Neutrophil (primary cell): Measurements from ENCODE around the gene LRRK2.

Experiments used
- H3K27ac ChIP-seq: fragments of 200-600 bp; sonication (generic); 2 replicates; pipeline ENCODE4 v1.5.1; 2016; ENCODE audit warnings: mild to moderate bottlenecking, moderate library complexity
- H3K27me3 ChIP-seq: fragments of 200-600 bp; sonication (generic); 2 replicates; pipeline ENCODE4 v1.6.0; 2016; ENCODE audit warnings: mild to moderate bottlenecking
- H3K36me3 ChIP-seq: fragments of 200-600 bp; sonication (generic); 2 replicates; pipeline ENCODE4 v1.5.1; 2017
- H3K4me1 ChIP-seq, 2 experiments: fragments of 200-600 bp in 1 of 2; sonication (generic) in 1 of 2; 1 replicate in 1 of 2; 2 replicates in 1 of 2; pipeline versions ENCODE4 v1.5.1 to v1.6.1; 2013 to 2016; ENCODE audit warnings: low read depth in 1 of 2, low read length in 1 of 2, mild to moderate bottlenecking in 1 of 2, moderate library complexity in 1 of 2; ENCODE audit not compliant: control insufficient read depth in 1 of 2, insufficient read depth in 1 of 2
- H3K4me3 ChIP-seq, 2 experiments: fragments of 200-600 bp in 1 of 2; sonication (generic) in 1 of 2; 1 replicate in 1 of 2; 2 replicates in 1 of 2; pipeline ENCODE4 v1.5.1; 2013 to 2016; ENCODE audit warnings: low read depth in 1 of 2, low read length in 1 of 2, mild to moderate bottlenecking in 1 of 2, moderate library complexity in 1 of 2
- H3K9me3 ChIP-seq: fragments of 200-600 bp; sonication (generic); 2 replicates; pipeline ENCODE4 v1.5.1; 2016
- TF ChIP-seq, protein P1 (sequence below): fragments of 200-600 bp; sonication (generic); IDR thresholded peaks from 2 replicates; pipeline ENCODE4 v1.5.1; 2016; ENCODE audit warnings: antibody characterized with exemption

Gene LRRK2

DNA sequence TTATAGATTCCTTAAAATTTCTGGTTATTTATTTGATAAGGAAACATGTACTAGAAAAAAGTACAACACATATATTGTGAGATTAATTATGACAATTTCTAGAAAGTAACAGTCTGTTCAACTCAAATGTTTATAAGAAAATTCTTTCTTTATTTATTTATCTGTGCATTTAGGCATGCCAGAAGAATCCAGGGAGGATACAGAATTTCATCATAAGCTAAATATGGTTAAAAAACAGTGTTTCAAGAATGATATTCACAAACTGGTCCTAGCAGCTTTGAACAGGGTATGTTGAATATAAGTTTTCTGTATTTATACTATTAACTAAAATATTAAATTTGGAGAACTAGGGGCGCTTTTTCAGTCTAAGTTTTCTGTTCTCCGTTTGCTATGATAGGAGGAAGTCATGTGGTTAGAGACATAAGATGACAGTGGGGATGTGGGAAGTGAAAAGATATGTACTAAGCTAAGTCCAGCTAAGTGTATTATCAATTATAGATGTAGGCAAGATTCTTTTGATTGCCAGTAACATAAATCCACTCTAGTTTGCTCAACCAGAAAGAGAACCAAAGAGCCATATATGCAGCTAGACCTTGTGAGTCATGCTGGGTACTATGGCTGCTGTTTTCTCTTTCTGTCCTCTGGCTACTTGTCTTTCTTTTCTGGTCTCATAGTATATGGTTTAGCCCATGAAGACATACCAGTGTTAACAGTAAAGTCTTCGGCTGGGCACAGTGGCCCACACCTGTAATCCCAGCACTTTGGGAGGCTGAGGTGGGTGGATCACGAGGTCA lies 39.0 kb downstream of the LRRK2 start:
- H3K27me3 ChIP-seq, result no peaks in the 10 kb centered on the region
- TF ChIP-seq, protein P1, sequence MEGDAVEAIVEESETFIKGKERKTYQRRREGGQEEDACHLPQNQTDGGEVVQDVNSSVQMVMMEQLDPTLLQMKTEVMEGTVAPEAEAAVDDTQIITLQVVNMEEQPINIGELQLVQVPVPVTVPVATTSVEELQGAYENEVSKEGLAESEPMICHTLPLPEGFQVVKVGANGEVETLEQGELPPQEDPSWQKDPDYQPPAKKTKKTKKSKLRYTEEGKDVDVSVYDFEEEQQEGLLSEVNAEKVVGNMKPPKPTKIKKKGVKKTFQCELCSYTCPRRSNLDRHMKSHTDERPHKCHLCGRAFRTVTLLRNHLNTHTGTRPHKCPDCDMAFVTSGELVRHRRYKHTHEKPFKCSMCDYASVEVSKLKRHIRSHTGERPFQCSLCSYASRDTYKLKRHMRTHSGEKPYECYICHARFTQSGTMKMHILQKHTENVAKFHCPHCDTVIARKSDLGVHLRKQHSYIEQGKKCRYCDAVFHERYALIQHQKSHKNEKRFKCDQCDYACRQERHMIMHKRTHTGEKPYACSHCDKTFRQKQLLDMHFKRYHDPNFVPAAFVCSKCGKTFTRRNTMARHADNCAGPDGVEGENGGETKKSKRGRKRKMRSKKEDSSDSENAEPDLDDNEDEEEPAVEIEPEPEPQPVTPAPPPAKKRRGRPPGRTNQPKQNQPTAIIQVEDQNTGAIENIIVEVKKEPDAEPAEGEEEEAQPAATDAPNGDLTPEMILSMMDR, result no peak
- no peaks in the 10 kb centered on the region for H3K9me3 ChIP-seq
- H3K4me3 ChIP-seq, result no peak overlapping the region
- peaks cover 71% of the 10 kb centered on the region for H3K36me3 ChIP-seq
- no peaks in the 10 kb centered on the region for H3K4me1 ChIP-seq
- H3K27ac ChIP-seq, result no peak overlapping the region

DNA sequence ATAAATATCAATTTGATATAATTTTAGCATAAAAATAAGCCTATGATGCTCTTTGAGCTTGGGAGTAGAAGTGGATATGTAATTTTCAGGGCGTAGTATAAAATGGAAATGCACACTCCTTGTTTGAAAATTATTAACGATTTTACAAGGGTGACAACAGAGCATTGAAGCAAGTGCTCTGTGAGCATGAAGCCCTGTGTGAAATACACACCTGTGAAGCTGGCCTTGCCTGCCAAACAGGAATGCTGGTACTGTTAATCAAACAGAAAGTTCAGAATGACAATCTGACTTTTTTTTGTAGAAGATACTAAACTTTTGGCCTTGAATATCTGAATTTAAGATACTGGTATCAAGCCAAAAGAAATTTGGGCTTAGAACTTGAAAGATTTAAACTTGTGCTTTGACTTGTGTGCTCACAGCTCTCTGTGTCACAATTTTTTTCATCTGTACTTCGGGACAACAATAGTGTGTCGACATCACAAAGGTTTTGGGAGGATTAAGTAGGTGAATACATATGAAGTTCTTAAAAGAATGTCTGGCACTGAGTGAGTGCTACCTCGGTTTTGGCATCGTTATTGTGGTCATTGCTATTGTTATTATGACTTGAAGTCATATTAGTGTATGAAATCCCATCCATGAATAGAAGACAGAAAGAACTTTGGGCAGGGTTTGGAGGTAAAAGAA lies 47.3 kb downstream of the LRRK2 start:
- H3K27ac ChIP-seq, result no peak overlapping the region
- H3K4me1 ChIP-seq, result no peaks in the 10 kb centered on the region
- H3K4me3 ChIP-seq, result no peak overlapping the region
- no peaks in the 10 kb centered on the region for H3K9me3 ChIP-seq
- H3K36me3 ChIP-seq, result no peaks in the 10 kb centered on the region
- TF ChIP-seq, protein P1, result no peak
- no peaks in the 10 kb centered on the region for H3K27me3 ChIP-seq

DNA sequence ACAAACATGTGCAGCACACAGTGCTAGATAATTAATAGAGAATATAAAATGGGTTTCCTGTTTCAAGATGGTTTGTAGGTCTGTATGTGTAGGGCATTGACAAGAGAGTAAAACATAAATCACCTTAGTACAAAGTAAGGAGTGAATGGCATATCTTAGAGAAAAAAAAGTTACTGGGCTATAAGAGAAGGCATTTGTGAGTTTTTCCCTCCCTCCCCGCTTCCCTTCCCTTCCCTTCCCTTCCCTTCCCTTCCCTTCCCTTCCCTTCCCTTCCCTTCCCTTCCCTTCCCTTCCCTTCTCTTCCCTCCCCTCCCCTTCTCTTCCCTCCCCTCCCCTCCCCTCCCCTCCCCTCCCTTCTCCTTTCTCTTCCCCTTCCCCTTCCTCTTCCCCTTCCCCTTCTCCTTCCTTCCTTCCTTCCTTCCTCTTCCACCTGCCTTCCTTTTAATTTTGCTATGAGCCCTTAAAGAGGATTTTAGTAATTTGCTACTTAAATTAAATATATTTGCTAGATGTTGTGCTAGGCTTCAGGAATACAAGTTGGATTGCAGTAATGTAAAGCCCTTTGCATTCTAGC lies 57.1 kb downstream of the LRRK2 start:
- TF ChIP-seq, protein P1, result no peak
- Histone ChIP-seq H3K27ac (peak overlapping the region; percentile 34), H3K4me3 (no peak overlapping the region), H3K4me1 (no peaks in the 10 kb centered on the region), H3K36me3 (no peaks in the 10 kb centered on the region), H3K9me3 (no peaks in the 10 kb centered on the region), H3K27me3 (no peaks in the 10 kb centered on the region)

DNA sequence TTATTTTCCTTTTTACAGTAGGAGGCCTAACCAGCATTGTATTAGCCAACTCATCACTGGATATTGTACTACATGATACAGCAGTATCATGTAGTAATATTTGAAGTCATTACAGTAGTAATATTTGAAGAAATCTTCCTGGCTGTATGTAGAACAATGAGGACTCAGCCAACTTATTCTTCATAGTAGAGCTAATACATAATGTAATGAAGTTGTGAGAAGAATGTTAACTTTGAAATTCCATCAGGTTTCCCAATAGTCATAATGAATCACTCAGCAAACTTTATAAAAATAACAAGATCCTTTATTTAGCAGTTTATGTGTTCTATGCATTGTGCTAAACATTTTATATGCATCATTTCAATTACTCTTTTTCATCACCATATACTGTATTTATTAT lies 61.8 kb downstream of the LRRK2 start:
- Histone ChIP-seq H3K4me1 (no peaks in the 10 kb centered on the region), H3K27me3 (no peaks in the 10 kb centered on the region), H3K4me3 (no peak overlapping the region), H3K27ac (no peak overlapping the region), H3K36me3 (peaks cover 21% of the 10 kb centered on the region), H3K9me3 (peaks cover 4% of the 10 kb centered on the region)
- TF ChIP-seq, protein P1, result no peak

DNA sequence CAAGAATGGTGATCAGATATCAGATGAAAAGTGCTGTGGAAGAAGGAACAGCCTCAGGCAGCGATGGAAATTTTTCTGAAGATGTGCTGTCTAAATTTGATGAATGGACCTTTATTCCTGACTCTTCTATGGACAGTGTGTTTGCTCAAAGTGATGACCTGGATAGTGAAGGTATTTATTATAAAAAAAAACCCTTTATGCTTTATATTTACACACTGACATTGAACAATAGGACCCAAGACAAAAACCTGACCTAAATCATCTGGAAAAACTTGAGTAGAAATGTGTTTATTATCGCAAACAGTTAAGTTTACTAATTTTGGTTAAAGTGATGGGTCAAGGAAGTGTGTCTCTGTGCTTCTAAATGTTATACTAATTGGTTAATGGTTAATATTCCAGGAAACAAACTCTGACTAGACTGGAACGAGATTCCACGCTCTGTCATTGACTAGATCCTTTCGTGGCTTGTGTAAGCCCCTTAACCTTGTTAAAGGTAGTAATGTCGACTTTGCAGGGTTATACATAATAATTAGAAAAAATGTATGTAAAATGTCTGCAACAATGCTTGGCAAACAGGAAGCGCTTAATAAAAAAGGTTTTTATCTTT lies 62.7 kb downstream of the LRRK2 start:
- peaks cover 4% of the 10 kb centered on the region for H3K9me3 ChIP-seq

More for the DNA sequence above, 62.7 kb downstream of the LRRK2 start:
- H3K36me3 ChIP-seq, result peaks cover 29% of the 10 kb centered on the region
- H3K27me3 ChIP-seq, result no peaks in the 10 kb centered on the region
- H3K27ac ChIP-seq, result no peak overlapping the region
- TF ChIP-seq, protein P1, result no peak
- H3K4me3 ChIP-seq, result no peak overlapping the region
- H3K4me1 ChIP-seq, result no peaks in the 10 kb centered on the region
